Measurements from ENCODE around the gene ALDH1A1. TPM values are rescaled to one million over a fixed set of nuclear protein-coding genes. Genes with fewer than 3 reads are reported as not detected.

The ALDH1A1 gene
- total RNA-seq, 2 experiments from 2014 or later: not detected

DNA sequence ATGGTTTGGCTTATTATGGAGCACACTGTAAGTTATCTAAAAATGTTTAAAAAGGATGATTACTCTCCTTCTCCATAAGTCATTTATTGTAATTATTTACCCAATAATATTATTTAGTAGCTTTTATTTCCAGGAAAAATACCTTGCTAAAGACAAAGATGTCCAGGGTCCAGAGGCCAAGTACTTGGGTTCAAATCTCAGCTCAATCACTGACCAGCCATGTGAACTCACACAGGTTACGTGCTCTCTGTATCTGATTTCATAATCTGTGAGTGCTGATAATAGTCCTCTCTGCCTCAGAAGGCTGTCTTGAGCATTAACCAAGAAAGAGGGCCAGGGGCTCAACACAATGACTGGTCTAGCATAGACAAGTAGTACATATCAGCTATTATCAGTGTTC is 27.0 kb downstream of the ALDH1A1 start:
- intact Hi-C loops (cut with micrococcal nuclease; ENCODE audit: unreplicated experiment): no loop called here
- Histone ChIP-seq H3K36me3 (ENCODE audit: insufficient read depth, low read length) (no peaks in the 10 kb centered on the region), H3K4me2 (ENCODE audit: low read length) (no peak overlapping the region), H3K27ac (ENCODE audit: low read depth, low read length, poor library complexity, severe bottlenecking) (no peak overlapping the region), H3K9me3 (ENCODE audit: low read length) (no peaks in the 10 kb centered on the region), H3K79me2 (ENCODE audit: insufficient read depth, low read depth, low read length) (no peaks in the 10 kb centered on the region), H3K4me1 (ENCODE audit: insufficient read depth, low read length, poor library complexity, severe bottlenecking) (no peaks in the 10 kb centered on the region), H3K4me3 (ENCODE audit: low read depth, low read length, poor library complexity, severe bottlenecking) (no peak overlapping the region), H3K9me2 (ENCODE audit: insufficient read depth, low read length) (no peaks in the 10 kb centered on the region), H4K20me1 (ENCODE audit: insufficient read depth, low read length) (no peaks in the 10 kb centered on the region), H2AFZ (ENCODE audit: low read length) (no peak overlapping the region)
- ChIA-PET POLR2A (interaction anchor here (1.3 kb wide), 1 partner anchor 25 kb away, joined by 4 read pairs; no protein-coding TSS in a partner anchor), CTCF (ENCODE audit: unreplicated experiment) (no interaction called here)
- TF ChIP-seq EZH2phosphoT487 (IDR thresholded peaks at IDR 0.05; ENCODE audit: borderline replicate concordance, low read depth, low read length): no peak
- TF ChIP-seq, protein P1, sequence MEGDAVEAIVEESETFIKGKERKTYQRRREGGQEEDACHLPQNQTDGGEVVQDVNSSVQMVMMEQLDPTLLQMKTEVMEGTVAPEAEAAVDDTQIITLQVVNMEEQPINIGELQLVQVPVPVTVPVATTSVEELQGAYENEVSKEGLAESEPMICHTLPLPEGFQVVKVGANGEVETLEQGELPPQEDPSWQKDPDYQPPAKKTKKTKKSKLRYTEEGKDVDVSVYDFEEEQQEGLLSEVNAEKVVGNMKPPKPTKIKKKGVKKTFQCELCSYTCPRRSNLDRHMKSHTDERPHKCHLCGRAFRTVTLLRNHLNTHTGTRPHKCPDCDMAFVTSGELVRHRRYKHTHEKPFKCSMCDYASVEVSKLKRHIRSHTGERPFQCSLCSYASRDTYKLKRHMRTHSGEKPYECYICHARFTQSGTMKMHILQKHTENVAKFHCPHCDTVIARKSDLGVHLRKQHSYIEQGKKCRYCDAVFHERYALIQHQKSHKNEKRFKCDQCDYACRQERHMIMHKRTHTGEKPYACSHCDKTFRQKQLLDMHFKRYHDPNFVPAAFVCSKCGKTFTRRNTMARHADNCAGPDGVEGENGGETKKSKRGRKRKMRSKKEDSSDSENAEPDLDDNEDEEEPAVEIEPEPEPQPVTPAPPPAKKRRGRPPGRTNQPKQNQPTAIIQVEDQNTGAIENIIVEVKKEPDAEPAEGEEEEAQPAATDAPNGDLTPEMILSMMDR (conservative IDR thresholded peaks at IDR 0.05; ENCODE audit: low read length): no peak
- DNase-seq (ENCODE audit: low spot score): no peak
- no TSS peak for BruUV-seq (replicated peaks)

DNA sequence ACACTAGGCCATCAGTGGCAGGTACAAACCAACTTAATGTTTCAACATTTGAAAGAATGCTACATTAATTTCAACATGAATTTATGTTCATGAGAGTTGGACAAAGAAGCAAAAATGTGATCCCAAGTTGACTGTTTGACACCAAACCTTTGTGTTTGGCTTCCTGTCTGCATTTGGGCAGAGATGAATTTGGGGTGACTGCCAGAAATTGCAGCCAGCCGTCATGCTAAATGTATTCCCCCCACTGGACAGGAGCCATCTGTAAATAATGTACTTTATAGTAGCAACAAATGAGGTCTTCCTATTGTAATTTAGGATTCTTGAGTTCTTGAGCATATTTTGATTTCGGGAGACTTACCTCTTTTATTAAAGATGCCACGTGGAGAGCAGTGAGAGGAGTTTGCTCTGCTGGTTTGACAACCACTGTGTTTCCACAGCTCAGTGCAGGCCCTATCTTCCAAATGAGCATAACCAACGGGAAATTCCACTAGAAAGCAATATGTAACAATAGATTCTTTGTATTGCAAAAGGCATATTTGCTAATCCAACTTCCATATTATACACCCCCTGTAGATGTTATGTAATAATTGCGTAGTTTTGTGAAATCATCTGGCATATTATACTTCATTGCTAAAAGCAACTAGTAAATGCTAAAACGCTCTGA is 27.6 kb downstream of the ALDH1A1 start:
- no peak overlapping the region for H2AFZ ChIP-seq (ENCODE audit: low read length)
- H3K79me2 ChIP-seq (ENCODE audit: insufficient read depth, low read depth, low read length): no peaks in the 10 kb centered on the region
- ChIA-PET CTCF (ENCODE audit: unreplicated experiment) (no interaction called here), POLR2A (interaction anchor here (1.3 kb wide), 1 partner anchor 24 kb away, joined by 4 read pairs; no protein-coding TSS in a partner anchor)
- DNase-seq (ENCODE audit: low spot score): no peak
- H3K4me2 ChIP-seq (ENCODE audit: low read length): no peak overlapping the region
- intact Hi-C loops (cut with micrococcal nuclease; ENCODE audit: unreplicated experiment): no loop called here
- H3K9me2 ChIP-seq (ENCODE audit: insufficient read depth, low read length): no peaks in the 10 kb centered on the region
- H3K4me1 ChIP-seq (ENCODE audit: insufficient read depth, low read length, poor library complexity, severe bottlenecking): no peaks in the 10 kb centered on the region
- no peak for TF ChIP-seq EZH2phosphoT487 (IDR thresholded peaks at IDR 0.05; ENCODE audit: borderline replicate concordance, low read depth, low read length)
- TF ChIP-seq, protein P1 (conservative IDR thresholded peaks at IDR 0.05; ENCODE audit: low read length): no peak
- BruUV-seq (replicated peaks): no TSS peak
- H3K36me3 ChIP-seq (ENCODE audit: insufficient read depth, low read length): no peaks in the 10 kb centered on the region
- H4K20me1 ChIP-seq (ENCODE audit: insufficient read depth, low read length): no peaks in the 10 kb centered on the region
- no peak overlapping the region for H3K4me3 ChIP-seq (ENCODE audit: low read depth, low read length, poor library complexity, severe bottlenecking)
- no peak overlapping the region for H3K27ac ChIP-seq (ENCODE audit: low read depth, low read length, poor library complexity, severe bottlenecking)
- H3K9me3 ChIP-seq (ENCODE audit: low read length): no peaks in the 10 kb centered on the region

DNA sequence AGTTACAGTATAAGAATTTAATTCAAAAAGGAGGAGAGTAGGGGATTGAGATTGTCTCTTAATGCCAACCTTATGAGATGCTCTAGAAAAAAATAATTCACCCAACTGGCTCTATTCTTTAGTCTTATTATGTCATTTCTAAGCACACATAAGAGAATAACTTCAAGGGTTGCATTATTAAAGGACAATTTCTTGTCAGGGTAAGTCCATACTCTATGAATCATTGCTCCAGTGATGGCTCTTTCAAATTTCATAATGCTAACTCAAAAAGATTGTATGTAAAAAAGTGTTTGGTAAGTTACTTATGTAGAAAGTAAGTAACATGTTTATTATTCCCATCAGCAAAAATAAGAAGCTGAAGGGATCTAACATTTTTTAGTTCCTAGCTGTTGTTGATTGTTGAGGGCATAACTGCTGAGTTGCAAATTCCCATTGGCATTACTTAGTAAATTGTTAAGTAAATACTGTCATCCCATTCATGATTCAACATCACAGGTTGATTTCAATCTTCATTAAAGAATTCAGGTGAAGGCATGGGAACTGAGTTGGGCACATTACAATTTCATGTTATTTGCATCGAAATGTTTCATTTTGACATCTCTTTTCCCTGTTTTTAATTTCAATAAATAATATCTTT is 28.6 kb downstream of the ALDH1A1 start:
- Histone ChIP-seq H3K4me3 (ENCODE audit: low read depth, low read length, poor library complexity, severe bottlenecking) (no peak overlapping the region), H3K79me2 (ENCODE audit: insufficient read depth, low read depth, low read length) (no peaks in the 10 kb centered on the region), H3K4me1 (ENCODE audit: insufficient read depth, low read length, poor library complexity, severe bottlenecking) (no peaks in the 10 kb centered on the region), H3K9me3 (ENCODE audit: low read length) (no peaks in the 10 kb centered on the region), H2AFZ (ENCODE audit: low read length) (no peak overlapping the region), H4K20me1 (ENCODE audit: insufficient read depth, low read length) (no peaks in the 10 kb centered on the region), H3K36me3 (ENCODE audit: insufficient read depth, low read length) (no peaks in the 10 kb centered on the region), H3K4me2 (ENCODE audit: low read length) (no peak overlapping the region), H3K9me2 (ENCODE audit: insufficient read depth, low read length) (no peaks in the 10 kb centered on the region), H3K27ac (ENCODE audit: low read depth, low read length, poor library complexity, severe bottlenecking) (no peak overlapping the region)
- DNase-seq (ENCODE audit: low spot score): no peak
- TF ChIP-seq, protein P1 (conservative IDR thresholded peaks at IDR 0.05; ENCODE audit: low read length): no peak
- TF ChIP-seq EZH2phosphoT487 (IDR thresholded peaks at IDR 0.05; ENCODE audit: borderline replicate concordance, low read depth, low read length): no peak
- ChIA-PET POLR2A (interaction anchor here (0.6 kb wide), 1 partner anchor 47 kb away, joined by 3 read pairs; no protein-coding TSS in a partner anchor), CTCF (ENCODE audit: unreplicated experiment) (no interaction called here)
- BruUV-seq (replicated peaks): no TSS peak
- intact Hi-C loops (cut with micrococcal nuclease; ENCODE audit: unreplicated experiment): no loop called here
